Inflammatory macrophage treated with lipopolysaccharide for 1 hour (primary cell): ENCODE data around the gene GALNT7.
"Not testable (repeated sequence)": the region's sequence is repeated elsewhere in the genome, so short reads cannot be mapped to it uniquely, and the experiment has no call there.

Source experiments
- DNase-seq, 2 donors: peaks; one replicate each; pipeline ENCODE4 v3.0.0-alpha.2; 2020 to 2022

GALNT7 gene

GRCh38 chr4:173168396-173169177, at the start of gene GALNT7:
TSS of gene GALNT7 (plus strand) at chr4:173168811. CDS start at chr4:173168836, 25 bp downstream.
- DNase-seq: peak; percentile 27 to 49

GRCh38 chr4:173118819-173119218, 49.8 kb upstream of the GALNT7 start:
- DNase-seq: not testable (repeated sequence)

GRCh38 chr4:173119818-173120217, 48.8 kb upstream of the GALNT7 start:
- no peak for DNase-seq

GRCh38 chr4:173121076-173121561, 47.5 kb upstream of the GALNT7 start:
- DNase-seq: peak; percentile 10

GRCh38 chr4:173124209-173124865, 44.3 kb upstream of the GALNT7 start:
- DNase-seq: no peak

- no peak for DNase-seq
Observed at GRCh38 chr4:173125216-173125812, 43.3 kb upstream of the GALNT7 start.

GRCh38 chr4:173128199-173128890, 40.3 kb upstream of the GALNT7 start:
- DNase-seq: no peak

GRCh38 chr4:173130687-173131086, 37.9 kb upstream of the GALNT7 start:
- DNase-seq: no peak

- no peak for DNase-seq
Observed at GRCh38 chr4:173134426-173134825, 34.2 kb upstream of the GALNT7 start.

- peak in 1 of 2 donors; percentile 6 for DNase-seq
Observed at GRCh38 chr4:173135241-173135847, 33.3 kb upstream of the GALNT7 start.

GRCh38 chr4:173138624-173139023, 30.0 kb upstream of the GALNT7 start:
- no peak for DNase-seq

GRCh38 chr4:173139561-173139960, 29.1 kb upstream of the GALNT7 start:
- DNase-seq: no peak

GRCh38 chr4:173145131-173145530, 23.5 kb upstream of the GALNT7 start:
- no peak for DNase-seq

- DNase-seq: no peak
Observed at GRCh38 chr4:173146456-173146855, 22.2 kb upstream of the GALNT7 start.

GRCh38 chr4:173151496-173151895, 17.1 kb upstream of the GALNT7 start:
- no peak for DNase-seq

- DNase-seq: no peak
Observed at GRCh38 chr4:173152104-173152503, 16.5 kb upstream of the GALNT7 start.

- no peak for DNase-seq
Observed at GRCh38 chr4:173153445-173153844, 15.2 kb upstream of the GALNT7 start.

- no peak for DNase-seq
Observed at GRCh38 chr4:173159791-173160190, 8.8 kb upstream of the GALNT7 start.

GRCh38 chr4:173160871-173161270, 7.7 kb upstream of the GALNT7 start:
- DNase-seq: no peak

GRCh38 chr4:173161311-173161710, 7.3 kb upstream of the GALNT7 start:
- no peak for DNase-seq

GRCh38 chr4:173165706-173166105, 2.9 kb upstream of the GALNT7 start:
- DNase-seq: no peak

- DNase-seq: no peak
Observed at GRCh38 chr4:173166491-173166890, 2.1 kb upstream of the GALNT7 start.
